Retinal pigment epithelial cell (primary cell): ENCODE measurements around the gene TDRD9.

Source experiments
- DNase-seq: peaks from one replicate; pipeline ENCODE4 v3.0.0-alpha.2; 2010; ENCODE audit warnings: low read depth
- H3K4me3 ChIP-seq: 2 replicates; pipeline ENCODE4 v1.5.1; 2011; ENCODE audit warnings: mild to moderate bottlenecking, low read length, control low read depth, moderate library complexity
- CTCF ChIP-seq: conservative IDR thresholded peaks from 2 replicates; pipeline ENCODE4 v1.5.1; 2011; ENCODE audit warnings: low read depth, low read length, control low read depth, inconsistent platforms

Gene TDRD9

GRCh38 chr14:103894034-103894722, 34.1 kb upstream of the TDRD9 start:
- TF ChIP-seq CTCF, result no peak
- H3K4me3 ChIP-seq, result no peak overlapping the region
- DNase-seq, result no peak

DNA sequence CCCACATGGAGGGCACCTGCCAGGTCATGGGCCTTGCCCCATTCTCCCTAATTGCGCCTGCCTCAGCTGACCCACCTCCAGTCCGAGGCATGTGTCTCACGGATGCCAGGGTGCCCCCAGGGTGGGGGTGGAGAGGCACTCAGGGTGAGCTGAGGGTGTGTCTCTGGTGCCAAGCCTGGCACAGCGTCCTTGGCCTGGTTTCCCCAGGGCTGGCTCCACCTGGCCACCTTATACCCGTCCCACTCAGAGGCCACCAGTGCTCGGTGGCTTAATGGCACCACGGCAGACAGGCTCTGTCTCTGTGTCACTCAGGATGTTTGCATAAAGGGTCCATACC, 33.6 kb upstream of the TDRD9 start:
- TF ChIP-seq CTCF, result no peak
- no peak for DNase-seq
- no peak overlapping the region for H3K4me3 ChIP-seq

DNA sequence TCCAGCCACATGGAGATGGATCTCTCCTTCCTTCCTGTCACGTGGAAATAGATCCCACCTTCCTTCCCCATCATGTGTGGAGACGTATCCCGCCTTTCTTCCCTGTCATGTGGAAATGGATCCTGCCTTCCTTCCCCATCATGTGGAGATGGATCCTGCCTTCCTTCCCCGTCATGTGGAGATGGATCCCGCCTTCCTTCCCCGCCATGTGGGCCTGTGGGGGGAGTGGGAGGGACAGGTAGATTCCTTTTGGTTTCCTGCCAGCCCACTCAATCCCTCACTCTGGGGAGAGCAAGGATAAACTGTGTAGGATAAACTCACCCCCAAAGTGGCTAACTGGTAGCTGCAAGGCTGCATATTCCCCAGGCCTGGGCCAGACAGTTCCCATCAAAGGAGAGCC, 31.7 kb upstream of the TDRD9 start:
- no peak for DNase-seq
- no peak for TF ChIP-seq CTCF
- no peak overlapping the region for H3K4me3 ChIP-seq

- DNase-seq, result no peak
- TF ChIP-seq CTCF, result no peak
These were observed 30.9 kb upstream of the TDRD9 start for GRCh38 chr14:103897075-103897947.

DNA sequence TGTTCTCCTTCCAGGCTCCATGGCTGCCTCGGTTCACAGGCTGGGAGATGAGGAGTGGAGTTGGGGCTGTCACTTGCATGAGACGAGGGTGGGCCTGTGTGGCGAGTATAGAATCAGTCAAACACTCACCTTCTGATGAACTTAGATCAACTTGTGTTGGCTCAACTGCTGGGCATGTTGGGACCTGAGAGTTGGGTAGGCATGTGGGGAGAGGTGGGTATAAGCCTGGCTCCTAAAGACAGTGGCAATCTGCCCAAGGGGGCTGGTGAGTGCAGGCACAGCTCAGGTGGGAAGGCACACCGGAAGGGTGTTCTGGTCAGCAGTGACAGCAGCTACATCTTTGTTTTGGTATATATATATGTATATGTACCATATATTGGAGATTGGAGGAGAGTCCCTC, 30.1 kb upstream of the TDRD9 start:
- H3K4me3 ChIP-seq, result no peak overlapping the region
- no peak for TF ChIP-seq CTCF
- no peak for DNase-seq

More at GRCh38 chr14:103897075-103897947, 30.9 kb upstream of the TDRD9 start:
- H3K4me3 ChIP-seq, result no peak overlapping the region

- no peak overlapping the region for H3K4me3 ChIP-seq
These were observed 29.5 kb upstream of the TDRD9 start for GRCh38 chr14:103898711-103899110.

More at GRCh38 chr14:103898711-103899110, 29.5 kb upstream of the TDRD9 start:
- no peak for TF ChIP-seq CTCF
- no peak for DNase-seq
